HEK293 (cell line): ENCODE results near the gene C1orf94.
A peak's percentile ranks its signal among the peaks of the same experiment; 100 is the strongest.

Source experiments
- CTCF ChIP-seq: fragments of 450-650 bp; formaldehyde crosslinking; IDR thresholded peaks from 2 replicates; pipeline ENCODE4 v1.5.1; 2016; ENCODE audit warnings: missing biosample characterization, missing genetic modification characterization
- SP2 ChIP-seq: fragments of 450-650 bp; formaldehyde crosslinking; IDR thresholded peaks from 2 replicates; pipeline ENCODE4 v1.5.1; 2016; ENCODE audit warnings: missing biosample characterization, missing genetic modification characterization
- ZBTB26 ChIP-seq: fragments of 450-650 bp; formaldehyde crosslinking; optimal IDR thresholded peaks from 2 replicates; pipeline ENCODE3; 2016; ENCODE audit warnings: missing biosample characterization, mild to moderate bottlenecking, missing genetic modification characterization
- ZBTB6 ChIP-seq: fragments of 450-650 bp; formaldehyde crosslinking; IDR thresholded peaks from 2 replicates; pipeline ENCODE4 v1.5.1; 2017; ENCODE audit warnings: missing biosample characterization, missing genetic modification characterization
- ZFP3 ChIP-seq: fragments of 450-650 bp; formaldehyde crosslinking; IDR thresholded peaks from 2 replicates; pipeline ENCODE4 v1.5.1; 2016; ENCODE audit warnings: low read depth, missing biosample characterization, missing genetic modification characterization

- TF ChIP-seq SP2 (tag by site-specific recombination) (no peak), ZBTB6 (tag by site-specific recombination) (no peak), CTCF (tag by site-specific recombination) (no peak), ZFP3 (tag by site-specific recombination) (no peak), ZBTB26 (peak; percentile 41)
Measured at GRCh38 chr1:34164771-34165391, 11.8 kb upstream of the C1orf94 start, which contains the start of gene CSMD2.
